ENCODE results near the gene TRIM59.

GRCh38 chr3:160471892-160472291 is 22.3 kb upstream of the TRIM59 start:
- TF ChIP-seq CREB1 (IDR thresholded peaks at IDR 0.05; ENCODE audit: low read depth) (no peak), RAD21 (IDR thresholded peaks at IDR 0.05; ENCODE audit: insufficient read depth, low read depth, low read length) (no peak), TCF7 (IDR thresholded peaks at IDR 0.05; ENCODE audit: borderline replicate concordance) (no peak), EGR1 (IDR thresholded peaks at IDR 0.05; ENCODE audit: borderline replicate concordance in 1 of 2, low read depth in 2 of 2, low read length in 2 of 2) (no peak), NR2F1 (conservative IDR thresholded peaks at IDR 0.05) (no peak), TARDBP (IDR thresholded peaks at IDR 0.05; ENCODE audit: borderline replicate concordance) (no peak), CHD1 (IDR thresholded peaks at IDR 0.05; ENCODE audit: low read depth, low read length) (no peak), PAX8 (IDR thresholded peaks at IDR 0.05) (no peak), KDM1A (IDR thresholded peaks at IDR 0.05; ENCODE audit: borderline replicate concordance) (no peak), SREBF1 (IDR thresholded peaks at IDR 0.05; ENCODE audit: low read length) (no peak), ATF3 (IDR thresholded peaks at IDR 0.05; ENCODE audit: borderline replicate concordance, extremely low read depth, low read depth, low read length) (no peak), MYC (IDR thresholded peaks at IDR 0.05; ENCODE audit: insufficient read depth, insufficient read length, insufficient replicate concordance, low read length, severe bottlenecking) (no peak), POLR2A (IDR thresholded peaks at IDR 0.05; ENCODE audit: low read depth, low read length) (no peak)
